Osteocyte (in vitro differentiated cells): Measurements from ENCODE around the gene EXOC3. TPM values are rescaled to one million over a fixed set of nuclear protein-coding genes. Genes with fewer than 3 reads are reported as not detected.
A peak's percentile ranks its signal among the peaks of the same experiment; 100 is the strongest.
"Not testable (repeated sequence)": the region's sequence is repeated elsewhere in the genome, so short reads cannot be mapped to it uniquely, and the experiment has no call there.

Source experiments
- DNase-seq: peaks from one replicate; pipeline ENCODE4 v3.0.0; 2021; ENCODE audit warnings: mixed read lengths; ENCODE audit not compliant: unreplicated experiment; ENCODE audit errors: extremely low spot score
- H3K27ac Mint-ChIP-seq: one replicate; pipeline ENCODE4 v1.8.0; 2021; ENCODE audit warnings: mild to moderate bottlenecking, mixed read lengths; ENCODE audit not compliant: unreplicated experiment
- H3K27me3 Mint-ChIP-seq: one replicate; pipeline ENCODE4 v1.8.0; 2021; ENCODE audit warnings: mixed read lengths; ENCODE audit not compliant: unreplicated experiment
- H3K36me3 Mint-ChIP-seq: one replicate; pipeline ENCODE4 v1.8.0; 2021; ENCODE audit warnings: mixed read lengths; ENCODE audit not compliant: unreplicated experiment
- H3K4me1 Mint-ChIP-seq: one replicate; pipeline ENCODE4 v1.8.0; 2021; ENCODE audit warnings: mixed read lengths; ENCODE audit not compliant: unreplicated experiment
- H3K4me3 Mint-ChIP-seq: one replicate; pipeline ENCODE4 v1.8.0; 2021; ENCODE audit warnings: mild to moderate bottlenecking, moderate library complexity, mixed read lengths; ENCODE audit not compliant: unreplicated experiment
- H3K9me3 Mint-ChIP-seq: one replicate; pipeline ENCODE4 v1.8.0; 2021; ENCODE audit warnings: mixed read lengths; ENCODE audit not compliant: unreplicated experiment
- CTCF ChIP-seq: fragments of 200-600 bp; sonication (generic); IDR thresholded peaks from 2 replicates; pipeline ENCODE4 v1.5.0; 2021; ENCODE audit warnings: antibody characterized with exemption, mild to moderate bottlenecking, moderate library complexity
- total RNA-seq: library from RNA; stranded (reverse); gene quantifications from 2 replicates; pipeline ENCODE4 v1.2.1, GENCODE V29; 2021

EXOC3 gene
- total RNA-seq, 1 donor from 2014 or later: 81.4 TPM

DNA sequence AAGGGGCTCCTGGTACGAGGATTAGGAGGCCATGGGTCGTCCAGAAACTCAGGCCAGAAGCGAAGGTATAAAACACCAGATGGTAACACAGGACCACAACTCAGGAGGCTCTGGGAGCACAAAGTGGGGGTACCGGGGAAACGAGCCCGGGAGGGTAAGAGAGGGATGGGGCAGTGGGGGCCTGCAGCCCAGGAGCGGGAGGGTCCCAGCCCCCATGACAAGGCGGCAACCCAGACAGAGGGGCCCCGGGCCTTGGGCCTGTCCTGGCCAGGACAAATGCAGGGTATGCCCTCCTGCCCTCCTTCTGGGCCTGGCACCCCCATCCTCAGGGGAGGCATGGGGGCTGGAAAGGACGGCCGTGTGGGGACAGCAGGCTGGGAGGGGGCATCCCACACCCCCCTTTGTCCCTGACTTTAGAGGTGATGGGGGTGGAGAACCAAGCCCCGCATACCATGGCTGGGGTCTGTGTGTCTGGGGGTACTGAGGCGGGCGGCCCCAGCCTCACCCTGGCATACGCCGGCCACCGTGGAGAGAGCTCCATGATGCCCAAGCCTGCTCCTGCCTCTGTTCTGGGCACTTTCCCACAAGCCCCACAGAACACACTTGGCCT lies 47.0 kb upstream of the EXOC3 start:
- Mint-ChIP-seq H3K36me3 (peaks cover 3% of the 10 kb centered on the region), H3K4me1 (peaks cover 64% of the 10 kb centered on the region), H3K27ac (peak overlapping the region; percentile 99), H3K9me3 (no peaks in the 10 kb centered on the region), H3K27me3 (no peaks in the 10 kb centered on the region), H3K4me3 (peak overlapping the region; percentile 47)
- peak; percentile 82 for DNase-seq
- TF ChIP-seq CTCF: no peak

DNA sequence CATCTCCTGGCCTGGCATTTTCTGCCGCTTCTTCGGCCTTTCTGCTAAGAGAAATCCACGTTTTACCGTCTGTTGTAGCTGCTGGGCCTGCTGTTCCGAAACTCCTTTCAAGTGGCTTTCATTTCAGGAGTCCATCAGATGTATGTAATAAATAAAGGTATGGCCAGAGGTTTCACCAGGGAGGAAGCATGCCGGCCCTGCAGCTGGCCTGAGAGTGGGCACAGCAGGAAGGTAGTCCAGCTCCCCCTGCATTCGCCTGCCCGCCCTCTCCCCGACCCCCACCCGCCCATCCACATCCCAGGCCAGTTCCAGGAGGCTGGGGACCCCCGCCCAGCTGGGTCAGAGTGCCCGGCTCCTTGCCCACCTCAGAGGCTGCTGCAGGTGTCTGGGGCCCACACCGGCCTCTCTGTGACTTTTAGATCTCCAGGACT lies 46.4 kb upstream of the EXOC3 start:
- no peak for TF ChIP-seq CTCF
- peak; percentile 53 for DNase-seq
- H3K4me1 Mint-ChIP-seq: peaks cover 68% of the 10 kb centered on the region
- peaks cover 7% of the 10 kb centered on the region for H3K36me3 Mint-ChIP-seq
- no peaks in the 10 kb centered on the region for H3K27me3 Mint-ChIP-seq
- no peak overlapping the region for H3K4me3 Mint-ChIP-seq
- no peaks in the 10 kb centered on the region for H3K9me3 Mint-ChIP-seq
- H3K27ac Mint-ChIP-seq: peak overlapping the region; percentile 99

- DNase-seq, H3K4me3 Mint-ChIP-seq, H3K27me3 Mint-ChIP-seq, H3K9me3 Mint-ChIP-seq: not testable (repeated sequence)
- peaks cover 14% of the 10 kb centered on the region for H3K36me3 Mint-ChIP-seq
- H3K4me1 Mint-ChIP-seq: peaks cover 63% of the 10 kb centered on the region
- peak overlapping the region; percentile 99 for H3K27ac Mint-ChIP-seq
Observed at GRCh38 chr5:398141-398474, 44.9 kb upstream of the EXOC3 start.

DNA sequence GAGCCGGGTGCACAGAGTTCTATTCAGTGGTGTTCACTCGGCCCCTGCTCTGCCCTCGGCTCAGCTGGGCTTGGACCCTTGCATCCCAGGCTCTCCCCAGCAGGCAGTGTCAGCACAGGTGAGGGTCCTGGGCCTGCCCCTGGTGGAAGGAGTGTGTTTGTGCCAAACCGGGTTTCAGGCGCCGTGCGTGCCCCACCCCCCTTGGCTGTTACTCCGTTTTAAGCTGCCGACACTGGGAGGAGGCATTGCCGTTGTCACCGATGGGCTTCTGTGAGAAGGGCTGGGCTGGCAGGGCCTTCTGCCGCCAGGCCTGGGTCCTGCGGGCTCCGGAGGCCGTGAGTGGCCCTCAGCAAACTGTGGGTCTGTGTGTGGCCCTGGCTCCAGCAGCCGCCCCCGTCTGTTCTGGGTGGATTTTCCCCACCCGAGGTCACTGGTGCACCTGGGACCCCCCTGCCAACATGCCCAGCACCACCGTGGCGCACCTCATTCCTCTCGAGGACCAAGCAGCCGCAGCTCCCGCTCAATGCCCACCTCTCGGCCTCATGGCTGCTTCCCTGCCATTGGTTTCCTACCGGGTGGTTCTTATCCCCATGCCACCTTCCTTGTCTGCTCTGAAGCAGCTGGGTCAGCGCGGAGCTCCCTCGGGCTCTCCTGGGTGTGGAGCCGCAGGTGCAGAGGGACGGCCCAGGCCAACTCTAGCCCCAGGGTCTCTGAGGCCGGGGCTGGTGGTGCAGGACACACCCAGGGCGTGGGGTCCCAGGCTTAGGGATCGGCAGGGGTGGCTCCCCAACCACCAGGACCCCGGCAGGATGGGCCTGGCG lies 44.3 kb upstream of the EXOC3 start:
- H3K4me1 Mint-ChIP-seq: peaks cover 58% of the 10 kb centered on the region
- DNase-seq: peak; percentile 84
- H3K27me3 Mint-ChIP-seq: no peaks in the 10 kb centered on the region
- peaks cover 16% of the 10 kb centered on the region for H3K36me3 Mint-ChIP-seq
- no peak overlapping the region for H3K4me3 Mint-ChIP-seq
- H3K9me3 Mint-ChIP-seq: no peaks in the 10 kb centered on the region
- TF ChIP-seq CTCF: no peak
- H3K27ac Mint-ChIP-seq: peak overlapping the region; percentile 99

- Mint-ChIP-seq H3K27me3 (no peaks in the 10 kb centered on the region), H3K27ac (peak overlapping the region; percentile 99), H3K4me3 (peak overlapping the region; percentile 66), H3K36me3 (peaks cover 24% of the 10 kb centered on the region), H3K9me3 (no peaks in the 10 kb centered on the region), H3K4me1 (peaks cover 52% of the 10 kb centered on the region)
- peak; percentile 31 for TF ChIP-seq CTCF
- peak; percentile 100 for DNase-seq
Observed at GRCh38 chr5:399296-400281, 43.4 kb upstream of the EXOC3 start.
